GM12878 (cell line): ENCODE measurements around the gene GBX1. TPM values are rescaled to one million over a fixed set of nuclear protein-coding genes. Genes with fewer than 3 reads are reported as not detected.

ENCODE experiments used
- ATAC-seq: fragments of 200-7000 bp; cut with Tn5 transposase; 3 replicates; pipeline ENCODE4 v1.9.1; 2020; ENCODE audit warnings: mild to moderate bottlenecking, moderate library complexity
- BruUV-seq: library from RNA; stranded (reverse); fragments of 400-500 nt; replicated peaks from 2 replicates; lab custom pipeline; 2021; lab: Mats Ljungman, UMichigan
- CTCF ChIA-PET: fragments of 300-600 bp; sonication (Branson Sonifier 250); formaldehyde crosslinking; extraction: SDS; loops from one replicate; lab custom pipeline; 2021; ENCODE audit warnings: inconsistent platforms; lab: Yijun Ruan, JAX
- POLR2A ChIA-PET: fragments of 350-600 bp; formaldehyde crosslinking; extraction: SDS; loops from one replicate; lab custom pipeline; 2021; ENCODE audit warnings: inconsistent platforms; lab: Charles Lee
- RAD21 ChIA-PET: fragments of 300-600 bp; sonication (Branson Sonifier 250); formaldehyde crosslinking; loops from one replicate; lab custom pipeline; 2023; ENCODE audit warnings: antibody characterized with exemption; ENCODE audit not compliant: unreplicated experiment; lab: Charles Lee
- SMC1A ChIA-PET: fragments of 300-600 bp; sonication (Branson Sonifier 250); formaldehyde crosslinking; loops from one replicate; lab custom pipeline; 2023; ENCODE audit not compliant: unreplicated experiment, uncharacterized antibody; lab: Charles Lee
- DNase-seq: peaks from one replicate; pipeline ENCODE4 v3.0.0-alpha.2; 2011; ENCODE audit warnings: low read depth, low spot score
- FAIRE-seq: peaks from 3 replicates; lab custom pipeline; 2011; peaks lifted over from hg19 to GRCh38; lab: Jason Lieb, UNC
- H2AFZ ChIP-seq: 2 replicates; pipeline ENCODE4 v1.6.0; 2011; ENCODE audit warnings: low read depth, low read length, control low read depth; ENCODE audit not compliant: control insufficient read depth
- H3K27ac ChIP-seq: 2 replicates; pipeline ENCODE4 v1.5.1; 2011; ENCODE audit warnings: control low read depth; ENCODE audit not compliant: control insufficient read depth, insufficient read depth
- H3K27me3 ChIP-seq, 2 experiments: replicated peaks in 1 of 2; 2 replicates each; pipeline versions ENCODE4 v1.6.0 to v1.6.1; 2011; ENCODE audit warnings: low read length in 1 of 2; ENCODE audit not compliant: control insufficient read depth in 2 of 2, insufficient read depth in 2 of 2
- H3K36me3 ChIP-seq, 2 experiments: 2 replicates each; pipeline ENCODE4 v1.5.1; 2011; ENCODE audit warnings: low read length in 1 of 2; ENCODE audit not compliant: control insufficient read depth in 2 of 2, insufficient read depth in 2 of 2
- H3K4me1 ChIP-seq: 2 replicates; pipeline ENCODE4 v1.6.1; 2011; ENCODE audit warnings: mild to moderate bottlenecking, low read length, moderate library complexity, mixed read lengths; ENCODE audit not compliant: control insufficient read depth, insufficient read depth
- H3K4me2 ChIP-seq: 2 replicates; pipeline ENCODE4 v1.6.0; 2011; ENCODE audit warnings: control low read depth; ENCODE audit not compliant: control insufficient read depth, insufficient read depth
- H3K4me3 ChIP-seq: fragments of 200-600 bp; sonication (generic); 2 replicates; pipeline ENCODE4 v1.5.1; 2016
- H3K79me2 ChIP-seq: 2 replicates; pipeline ENCODE4 v1.6.0; 2011; ENCODE audit warnings: low read length; ENCODE audit not compliant: control insufficient read depth, insufficient read depth
- H3K9ac ChIP-seq: 2 replicates; pipeline ENCODE4 v1.8.0; 2011; ENCODE audit warnings: low read length, control low read depth, mixed read lengths; ENCODE audit not compliant: control insufficient read depth, insufficient read depth
- H3K9me3 ChIP-seq: replicated peaks from 3 replicates; pipeline ENCODE4 v1.5.1; 2011; ENCODE audit warnings: mild to moderate bottlenecking, low read length; ENCODE audit not compliant: control insufficient read depth, insufficient read depth
- H4K20me1 ChIP-seq: 2 replicates; pipeline ENCODE4 v1.6.0; 2011; ENCODE audit not compliant: control insufficient read depth, insufficient read depth
- EGR1 ChIP-seq, 2 experiments: IDR thresholded peaks; 1 replicate in 1 of 2; 2 replicates in 1 of 2; pipeline ENCODE4 v1.6.1; 2011 to 2012; ENCODE audit warnings: low read depth in 2 of 2, low read length in 2 of 2, borderline replicate concordance in 1 of 2, mild to moderate bottlenecking in 1 of 2, moderate library complexity in 1 of 2
- ETV6 ChIP-seq, 2 experiments: fragments of 450-650 bp in 1 of 2; IDR thresholded peaks in 1 of 2; conservative IDR thresholded peaks in 1 of 2; 2 replicates each; pipeline ENCODE4 v1.6.1; 2014; ENCODE audit warnings: antibody characterized with exemption in 1 of 2, borderline replicate concordance in 1 of 2, low read depth in 1 of 2, mild to moderate bottlenecking in 1 of 2, moderate library complexity in 1 of 2
- FOXK2 ChIP-seq: fragments of 450-650 bp; IDR thresholded peaks from 2 replicates; pipeline ENCODE4 v1.6.1; 2017; ENCODE audit warnings: mild to moderate bottlenecking, moderate library complexity
- FOXM1 ChIP-seq: IDR thresholded peaks from 2 replicates; pipeline ENCODE4 v1.6.1; 2012; ENCODE audit warnings: low read depth, mild to moderate bottlenecking, inconsistent platforms, low read length, moderate library complexity
- GATAD2B ChIP-seq: fragments of 450-650 bp; conservative IDR thresholded peaks from 2 replicates; pipeline ENCODE4 v1.6.1; 2017; ENCODE audit warnings: low read depth, mild to moderate bottlenecking, moderate library complexity
- JUNB ChIP-seq: IDR thresholded peaks from 2 replicates; pipeline ENCODE4 v1.6.1; 2016; ENCODE audit warnings: antibody characterized with exemption, mild to moderate bottlenecking
- NFYB ChIP-seq: IDR thresholded peaks from 2 replicates; pipeline ENCODE4 v1.6.1; 2011; ENCODE audit warnings: low read depth, mild to moderate bottlenecking, low read length, improper control_type of control experiment, moderate library complexity; ENCODE audit not compliant: insufficient read depth
- NR2C1 ChIP-seq: fragments of 450-650 bp; IDR thresholded peaks from 2 replicates; pipeline ENCODE4 v1.6.1; 2017; ENCODE audit warnings: antibody characterized with exemption, mild to moderate bottlenecking, moderate library complexity
- RB1 ChIP-seq: fragments of 450-650 bp; formaldehyde crosslinking; IDR thresholded peaks from 2 replicates; pipeline ENCODE4 v1.6.1; 2017; ENCODE audit warnings: mild to moderate bottlenecking, borderline replicate concordance
- SIN3A ChIP-seq: IDR thresholded peaks from 2 replicates; pipeline ENCODE4 v1.6.1; 2012; ENCODE audit warnings: low read depth, low read length, improper control_type of control experiment
- SMARCA5 ChIP-seq: fragments of 450-650 bp; IDR thresholded peaks from 2 replicates; pipeline ENCODE4 v1.6.1; 2017; ENCODE audit warnings: mild to moderate bottlenecking
- STAT3 ChIP-seq: IDR thresholded peaks from 2 replicates; pipeline ENCODE4 v1.6.1; 2011; ENCODE audit warnings: low read depth, low read length, improper control_type of control experiment
- ZNF622 ChIP-seq: fragments of 450-650 bp; IDR thresholded peaks from 2 replicates; pipeline ENCODE4 v1.6.1; 2017; ENCODE audit warnings: mild to moderate bottlenecking, inconsistent platforms
- WGBS: methylation state at CpG from one replicate; pipeline ENCODE4 v1.1.6; 2016; ENCODE audit warnings: low lambda C conversion rate; ENCODE audit not compliant: insufficient replicate concordance, insufficient coverage; ENCODE audit errors: missing lambda C conversion rate; 5-methylcytosine and 5-hydroxymethylcytosine counted together
- in situ Hi-C: fragments of 300-500 bp; cut with MboI; formaldehyde crosslinking; loops from 9 replicates; pipeline ENCODE4 v1.14.3; 2018; ENCODE audit warnings: mixed read lengths
- intact Hi-C: fragments of 100-400 bp; cut with micrococcal nuclease; formaldehyde crosslinking; loops from one replicate; pipeline ENCODE4 v1.14.2; 2022; ENCODE audit not compliant: unreplicated experiment
- polyA plus RNA-seq, 11 experiments: library from polyadenylated mRNA; depleted of rRNA in 4 of 11; unstranded in 6 of 11; stranded (reverse) in 5 of 11; fragments of >200 nt; fragmentation: Nextera tagmentation in 4 of 11; fragmentation: Illumina TruSeq in 1 of 11; extraction: Ambion mirVana in 4 of 11; extraction: Trizol in 1 of 11; gene quantifications; 1 replicate in 1 of 11; 2 replicates in 10 of 11; pipeline versions ENCODE4 v1.2.1 to v1.2.3, GENCODE V29; 2011 to 2016; ENCODE audit warnings: inconsistent platforms in 2 of 11, missing spikeins in 2 of 11, low read depth in 1 of 11
- total RNA-seq, 4 experiments: library from RNA; depleted of rRNA in 3 of 4; stranded (reverse); fragments of >200 nt in 3 of 4; fragmentation: Illumina TruSeq in 1 of 4; extraction: Trizol in 1 of 4; gene quantifications; 2 replicates each; pipeline versions ENCODE4 v1.2.1 to v1.2.3, GENCODE V29; 2013 to 2021
- TF ChIP-seq, protein P1 (sequence below): IDR thresholded peaks from 2 replicates; pipeline ENCODE4 v1.6.1; 2011; ENCODE audit warnings: low read depth, mild to moderate bottlenecking, low read length, moderate library complexity, borderline replicate concordance; ENCODE audit errors: extremely low read depth

The GBX1 gene
- total and polyA plus RNA-seq, 10 of the 15 experiments (the other 5 are each of a cell fraction or from before 2014, with no cell fraction given), result not detected

- no peaks in the 10 kb centered on the region; the same call in 1 of the 2 replicates for H4K20me1 ChIP-seq
- intact Hi-C loops, result no loop called here
- no peak overlapping the region for H3K27ac ChIP-seq
- DNase-seq (no peak), ATAC-seq (no peak), FAIRE-seq (no peak)
- 89% methylated on average over 20 of the region's 20 CpGs for WGBS
- POLR2A ChIA-PET, result no interaction called here
- no peaks in the 10 kb centered on the region; the same call in 1 of the 2 replicates for H3K4me1 ChIP-seq
- peaks cover 16% of the 10 kb centered on the region for H3K79me2 ChIP-seq
- no peaks in the 10 kb centered on the region for H3K27me3 ChIP-seq
- H3K9ac ChIP-seq, result no peak overlapping the region
- no peaks in the 10 kb centered on the region for H3K9me3 ChIP-seq
- SMC1A ChIA-PET, result no interaction called here
- in situ Hi-C loops, result no loop called here
- CTCF ChIA-PET, result no interaction called here
- no TSS peak for BruUV-seq
- H3K36me3 ChIP-seq, result peaks cover 4 to 8% of the 10 kb centered on the region in 2 experiments; a peak in 3 of 4 replicates
- H3K4me2 ChIP-seq, result no peak overlapping the region
- TF ChIP-seq NFYB (no peak), SMARCA5 (no peak), ZNF622 (no peak), SIN3A (no peak), EGR1 (IDR thresholded peaks at IDR 0.05; ENCODE audit: borderline replicate concordance in 1 of 2, low read depth in 2 of 2, low read length in 2 of 2) (no peak), JUNB (no peak), RB1 (no peak), GATAD2B (no peak), NR2C1 (no peak), ETV6 (conservative IDR thresholded peaks at IDR 0.05 in 1 of 2, IDR thresholded peaks at IDR 0.05 in 1 of 2; ENCODE audit: borderline replicate concordance in 1 of 2, low read depth in 1 of 2) (no peak), FOXK2 (no peak), STAT3 (no peak), FOXM1 (no peak)
- TF ChIP-seq, protein P1, sequence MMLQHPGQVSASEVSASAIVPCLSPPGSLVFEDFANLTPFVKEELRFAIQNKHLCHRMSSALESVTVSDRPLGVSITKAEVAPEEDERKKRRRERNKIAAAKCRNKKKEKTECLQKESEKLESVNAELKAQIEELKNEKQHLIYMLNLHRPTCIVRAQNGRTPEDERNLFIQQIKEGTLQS, result no peak
- RAD21 ChIA-PET, result interaction anchor here (0.8 kb wide), 1 partner anchor 11 kb away, joined by 3 read pairs; no protein-coding TSS in a partner anchor
- H3K4me3 ChIP-seq, result no peak overlapping the region
- no peak overlapping the region for H2AFZ ChIP-seq
Observed at GRCh38 chr7:151099486-151100211, 67.8 kb downstream of the GBX1 start.

Other genes starting within 250 kb of the GBX1 start
Only the 7 nearest of the 17 such genes appear.
- gene TMUB1, start 84.2 kb downstream of the GBX1 start, total RNA-seq (2014; rRNA removed), result 48.2 and 51.6 TPM in 2 replicates
- 10.8 and 12.3 TPM in 2 replicates for gene TMUB1, start 84.2 kb downstream of the GBX1 start, total RNA-seq (2014; rRNA removed; fragmentation: Illumina TruSeq; extraction: Trizol)
- gene TMUB1, start 84.2 kb downstream of the GBX1 start, total RNA-seq (2021), result 74.7 and 79.5 TPM in 2 replicates
- gene TMUB1, start 84.2 kb downstream of the GBX1 start, polyA plus RNA-seq (2011; rRNA removed), result 4.9 and 17.8 TPM in 2 replicates
- 1.4 and 11.9 TPM in 2 replicates for gene TMUB1, start 84.2 kb downstream of the GBX1 start, polyA plus RNA-seq (2014; fragmentation: Illumina TruSeq; extraction: Trizol)
- under 1 TPM in 1 of 2 experiments, not detected in 1; 0.27 TPM for gene TMUB1, start 84.2 kb downstream of the GBX1 start, polyA plus RNA-seq (2014; fragmentation: Nextera tagmentation; extraction: Ambion mirVana)
- gene TMUB1, start 84.2 kb downstream of the GBX1 start, polyA plus RNA-seq (2014; rRNA removed), result 63.9 and 74.4 TPM in 2 replicates
- 10 to 100 TPM; 41.3 to 48.4 TPM for gene TMUB1, start 84.2 kb downstream of the GBX1 start, polyA plus RNA-seq (2016; fragmentation: Nextera tagmentation; extraction: Ambion mirVana)
- 20.7 and 24.7 TPM in 2 replicates for gene AGAP3, start 81.2 kb downstream of the GBX1 start, total RNA-seq (2014; rRNA removed)
- 13.4 and 15.4 TPM in 2 replicates for gene AGAP3, start 81.2 kb downstream of the GBX1 start, total RNA-seq (2014; rRNA removed; fragmentation: Illumina TruSeq; extraction: Trizol)
- 62.9 and 68.1 TPM in 2 replicates for gene AGAP3, start 81.2 kb downstream of the GBX1 start, total RNA-seq (2021)
- 16.6 and 28.5 TPM in 2 replicates for gene AGAP3, start 81.2 kb downstream of the GBX1 start, polyA plus RNA-seq (2011; rRNA removed)
- 7.2 and 16.0 TPM in 2 replicates for gene AGAP3, start 81.2 kb downstream of the GBX1 start, polyA plus RNA-seq (2014; fragmentation: Illumina TruSeq; extraction: Trizol)
- gene AGAP3, start 81.2 kb downstream of the GBX1 start, polyA plus RNA-seq (2014; fragmentation: Nextera tagmentation; extraction: Ambion mirVana), result 1 to 10 TPM; 1.8 to 4.7 TPM
- 39.8 and 40.5 TPM in 2 replicates for gene AGAP3, start 81.2 kb downstream of the GBX1 start, polyA plus RNA-seq (2014; rRNA removed)
- 1 to 10 TPM; 8.5 to 9.0 TPM for gene AGAP3, start 81.2 kb downstream of the GBX1 start, polyA plus RNA-seq (2016; fragmentation: Nextera tagmentation; extraction: Ambion mirVana)
- gene ASB10, start 19.6 kb upstream of the GBX1 start, total RNA-seq (2014; rRNA removed), result not detected in 2 replicates
- not detected in 2 replicates for gene ASB10, start 19.6 kb upstream of the GBX1 start, total RNA-seq (2014; rRNA removed; fragmentation: Illumina TruSeq; extraction: Trizol)
- not detected in 2 replicates for gene ASB10, start 19.6 kb upstream of the GBX1 start, total RNA-seq (2021)
- not detected in 2 replicates for gene ASB10, start 19.6 kb upstream of the GBX1 start, polyA plus RNA-seq (2011; rRNA removed)
- not detected in 2 replicates for gene ASB10, start 19.6 kb upstream of the GBX1 start, polyA plus RNA-seq (2014; fragmentation: Illumina TruSeq; extraction: Trizol)
- gene ASB10, start 19.6 kb upstream of the GBX1 start, polyA plus RNA-seq (2014; fragmentation: Nextera tagmentation; extraction: Ambion mirVana), result not detected
- gene ASB10, start 19.6 kb upstream of the GBX1 start, polyA plus RNA-seq (2014; rRNA removed), result not detected in 2 replicates
- gene ASB10, start 19.6 kb upstream of the GBX1 start, polyA plus RNA-seq (2016; fragmentation: Nextera tagmentation; extraction: Ambion mirVana), result not detected
- gene H2BK1, start 42.8 kb upstream of the GBX1 start, total RNA-seq (2014; rRNA removed), result not detected in 2 replicates
- gene H2BK1, start 42.8 kb upstream of the GBX1 start, total RNA-seq (2014; rRNA removed; fragmentation: Illumina TruSeq; extraction: Trizol), result not detected in 2 replicates
- 0.54 TPM in 1 of 2 replicates, not detected in the other for gene H2BK1, start 42.8 kb upstream of the GBX1 start, total RNA-seq (2021)
- gene H2BK1, start 42.8 kb upstream of the GBX1 start, polyA plus RNA-seq (2011; rRNA removed), result not detected in 2 replicates
- gene H2BK1, start 42.8 kb upstream of the GBX1 start, polyA plus RNA-seq (2014; fragmentation: Illumina TruSeq; extraction: Trizol), result not detected in 2 replicates
- not detected for gene H2BK1, start 42.8 kb upstream of the GBX1 start, polyA plus RNA-seq (2014; fragmentation: Nextera tagmentation; extraction: Ambion mirVana)
- not detected in 2 replicates for gene H2BK1, start 42.8 kb upstream of the GBX1 start, polyA plus RNA-seq (2014; rRNA removed)
- not detected for gene H2BK1, start 42.8 kb upstream of the GBX1 start, polyA plus RNA-seq (2016; fragmentation: Nextera tagmentation; extraction: Ambion mirVana)
- 59.4 and 59.8 TPM in 2 replicates for gene ABCF2, start 59.5 kb upstream of the GBX1 start, total RNA-seq (2014; rRNA removed)
- 55.4 and 56.2 TPM in 2 replicates for gene ABCF2, start 59.5 kb upstream of the GBX1 start, total RNA-seq (2014; rRNA removed; fragmentation: Illumina TruSeq; extraction: Trizol)
- 52.8 and 58.1 TPM in 2 replicates for gene ABCF2, start 59.5 kb upstream of the GBX1 start, total RNA-seq (2021)
- 15.2 and 29.3 TPM in 2 replicates for gene ABCF2, start 59.5 kb upstream of the GBX1 start, polyA plus RNA-seq (2011; rRNA removed)
- gene ABCF2, start 59.5 kb upstream of the GBX1 start, polyA plus RNA-seq (2014; fragmentation: Illumina TruSeq; extraction: Trizol), result 62.1 and 76.3 TPM in 2 replicates
- gene ABCF2, start 59.5 kb upstream of the GBX1 start, polyA plus RNA-seq (2014; fragmentation: Nextera tagmentation; extraction: Ambion mirVana), result 10 to 100 TPM; 39.6 to 50.9 TPM
- 49.5 and 54.5 TPM in 2 replicates for gene ABCF2, start 59.5 kb upstream of the GBX1 start, polyA plus RNA-seq (2014; rRNA removed)
- 10 to 100 TPM; 63.9 to 65.8 TPM for gene ABCF2, start 59.5 kb upstream of the GBX1 start, polyA plus RNA-seq (2016; fragmentation: Nextera tagmentation; extraction: Ambion mirVana)
- 23.4 and 25.8 TPM in 2 replicates for gene CHPF2, start 64.8 kb upstream of the GBX1 start, total RNA-seq (2014; rRNA removed)
- gene CHPF2, start 64.8 kb upstream of the GBX1 start, total RNA-seq (2014; rRNA removed; fragmentation: Illumina TruSeq; extraction: Trizol), result 10.1 and 11.6 TPM in 2 replicates
- 31.3 and 33.1 TPM in 2 replicates for gene CHPF2, start 64.8 kb upstream of the GBX1 start, total RNA-seq (2021)
- 6.7 and 9.2 TPM in 2 replicates for gene CHPF2, start 64.8 kb upstream of the GBX1 start, polyA plus RNA-seq (2011; rRNA removed)
- 3.2 and 9.2 TPM in 2 replicates for gene CHPF2, start 64.8 kb upstream of the GBX1 start, polyA plus RNA-seq (2014; fragmentation: Illumina TruSeq; extraction: Trizol)
- gene CHPF2, start 64.8 kb upstream of the GBX1 start, polyA plus RNA-seq (2014; fragmentation: Nextera tagmentation; extraction: Ambion mirVana), result under 1 TPM; 0.23 to 0.82 TPM
- 24.1 and 28.2 TPM in 2 replicates for gene CHPF2, start 64.8 kb upstream of the GBX1 start, polyA plus RNA-seq (2014; rRNA removed)
- 10 to 100 TPM; 11.4 to 13.4 TPM for gene CHPF2, start 64.8 kb upstream of the GBX1 start, polyA plus RNA-seq (2016; fragmentation: Nextera tagmentation; extraction: Ambion mirVana)
- 0.11 TPM in 1 of 2 replicates, not detected in the other for gene SMARCD3, start 81.0 kb upstream of the GBX1 start, total RNA-seq (2014; rRNA removed)
- gene SMARCD3, start 81.0 kb upstream of the GBX1 start, total RNA-seq (2014; rRNA removed; fragmentation: Illumina TruSeq; extraction: Trizol), result 0.13 and 0.14 TPM in 2 replicates
- gene SMARCD3, start 81.0 kb upstream of the GBX1 start, total RNA-seq (2021), result 0.51 and 1.4 TPM in 2 replicates
- 0.17 and 0.18 TPM in 2 replicates for gene SMARCD3, start 81.0 kb upstream of the GBX1 start, polyA plus RNA-seq (2011; rRNA removed)
- 0.12 and 0.86 TPM in 2 replicates for gene SMARCD3, start 81.0 kb upstream of the GBX1 start, polyA plus RNA-seq (2014; fragmentation: Illumina TruSeq; extraction: Trizol)
- under 1 TPM; 0.11 TPM for gene SMARCD3, start 81.0 kb upstream of the GBX1 start, polyA plus RNA-seq (2014; fragmentation: Nextera tagmentation; extraction: Ambion mirVana)
- gene SMARCD3, start 81.0 kb upstream of the GBX1 start, polyA plus RNA-seq (2014; rRNA removed), result 0.34 and 0.63 TPM in 2 replicates
- under 1 TPM; 0.39 to 0.81 TPM for gene SMARCD3, start 81.0 kb upstream of the GBX1 start, polyA plus RNA-seq (2016; fragmentation: Nextera tagmentation; extraction: Ambion mirVana)